CD4-positive, alpha-beta T cell treated with Interferon gamma for 1 hour (primary cell): ENCODE data around the gene TBC1D9.

Source experiments
- DNase-seq: peaks from one replicate; pipeline ENCODE4 v3.0.0-alpha.2; 2020

Gene TBC1D9

DNA sequence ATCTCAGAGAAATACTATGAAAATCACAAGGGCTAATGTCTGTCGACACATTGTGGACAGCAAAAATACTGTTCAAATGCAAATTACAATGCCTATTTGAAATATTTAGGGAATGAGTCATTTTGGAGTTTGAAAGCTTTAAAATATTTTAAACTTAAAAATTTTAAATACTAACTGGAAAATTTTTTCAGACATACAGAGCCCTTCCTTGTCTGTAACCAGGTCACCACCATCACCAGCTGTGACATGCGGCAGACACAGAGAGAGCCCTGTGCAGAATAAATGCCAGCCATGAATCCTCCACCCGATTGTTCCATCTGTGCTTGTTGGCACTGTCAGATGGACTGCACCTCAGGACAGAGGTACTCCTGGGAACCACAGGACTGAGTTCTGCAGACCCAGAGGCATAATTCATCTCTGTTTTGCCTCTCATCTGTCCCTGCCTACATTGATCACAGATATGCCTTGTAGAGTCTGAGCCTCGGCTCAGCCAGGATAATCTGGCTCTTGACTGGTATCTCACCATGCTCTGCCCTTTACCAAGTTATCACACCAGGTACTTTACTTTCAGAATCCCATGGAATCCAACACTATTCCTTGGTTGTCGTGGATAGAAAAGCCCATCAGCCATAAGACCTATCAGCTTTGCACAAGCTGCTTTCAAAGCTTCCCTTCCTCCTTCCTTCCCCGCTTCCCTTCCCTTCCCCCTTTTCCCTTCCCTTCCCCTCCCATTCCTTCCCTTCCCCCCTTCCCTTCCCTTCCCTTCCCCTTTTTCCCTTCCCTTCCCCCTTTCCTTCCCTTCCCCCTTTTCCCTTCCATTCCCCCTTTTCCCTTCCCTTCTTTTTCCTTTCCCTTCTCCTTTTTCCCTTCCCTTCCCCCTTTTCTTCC lies 67.2 kb downstream of the TBC1D9 start:
- DNase-seq: no peak

DNA sequence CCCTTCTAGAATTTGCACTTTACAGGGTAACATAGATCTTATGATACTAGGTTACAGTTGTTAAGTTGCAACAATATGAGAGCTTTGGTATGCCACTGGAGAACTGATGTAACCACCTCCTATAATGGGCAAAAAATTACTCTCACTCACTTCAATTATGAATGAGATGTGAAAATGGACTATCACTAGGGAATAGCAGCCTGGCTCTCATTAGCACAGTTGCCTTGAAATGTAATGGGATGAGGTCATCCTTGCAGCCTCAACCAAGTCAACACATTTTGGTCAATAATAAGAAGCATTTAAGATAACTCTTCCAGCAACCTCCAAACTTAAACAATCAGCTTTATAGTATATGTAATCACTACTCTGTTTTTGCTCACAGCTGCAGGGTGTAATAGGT lies 69.4 kb downstream of the TBC1D9 start:
- DNase-seq: no peak

DNA sequence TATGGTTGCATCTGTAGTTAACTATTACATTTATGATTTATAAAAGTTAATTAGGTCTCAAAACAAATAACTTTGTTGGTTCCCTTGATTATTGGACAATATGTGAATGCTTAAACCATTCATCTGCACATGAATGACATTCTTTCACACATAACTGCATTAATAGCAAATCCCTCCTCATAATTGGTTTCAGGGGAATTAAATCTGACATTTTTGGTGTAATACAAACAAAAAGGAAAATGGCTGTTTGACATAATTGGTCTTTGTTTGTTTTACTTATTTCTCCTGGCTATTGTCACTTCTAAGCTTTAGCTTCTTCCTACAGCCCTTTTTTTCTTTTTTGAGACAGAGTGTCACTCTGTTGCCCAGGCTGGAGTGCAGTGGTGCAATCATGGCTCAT lies 71.9 kb downstream of the TBC1D9 start:
- DNase-seq: no peak

DNA sequence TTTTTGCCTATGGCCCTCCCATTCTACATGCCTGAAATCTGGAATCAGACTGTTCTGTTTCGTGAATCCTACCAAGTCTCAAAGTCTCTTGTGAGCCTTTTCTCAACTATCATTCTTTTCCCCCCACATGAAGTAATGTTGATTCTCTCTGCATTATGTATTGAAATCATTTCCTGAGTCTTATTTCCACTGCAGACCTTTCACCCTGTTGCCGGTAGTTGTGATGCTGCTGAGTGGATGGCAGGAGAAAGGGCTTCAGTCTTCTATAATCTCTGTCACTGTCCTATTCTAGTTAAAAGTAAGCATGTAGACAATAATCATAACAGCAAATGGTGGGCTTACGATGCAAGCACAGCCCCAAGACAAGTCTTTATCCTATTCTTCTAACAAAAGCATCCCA lies 75.0 kb downstream of the TBC1D9 start:
- DNase-seq: no peak

DNA sequence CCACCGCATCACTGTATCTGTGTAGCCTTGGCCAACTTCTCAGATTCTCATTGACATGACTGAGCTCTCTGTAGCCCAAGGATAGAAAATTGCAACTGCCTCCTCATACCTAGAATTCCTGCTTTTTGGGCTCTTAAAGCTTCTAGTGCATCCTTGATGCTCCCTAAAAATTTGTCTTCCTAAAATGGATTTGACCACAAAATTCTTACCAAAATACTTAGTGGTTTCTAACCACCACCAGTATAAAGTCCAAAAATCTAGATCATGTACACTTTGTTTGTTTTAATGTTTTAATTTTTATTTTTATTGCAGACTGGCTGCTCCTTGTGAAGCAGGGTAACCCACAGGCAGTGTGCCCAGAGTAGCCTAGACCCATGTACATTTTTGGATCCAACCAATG lies 75.5 kb downstream of the TBC1D9 start:
- DNase-seq: no peak

DNA sequence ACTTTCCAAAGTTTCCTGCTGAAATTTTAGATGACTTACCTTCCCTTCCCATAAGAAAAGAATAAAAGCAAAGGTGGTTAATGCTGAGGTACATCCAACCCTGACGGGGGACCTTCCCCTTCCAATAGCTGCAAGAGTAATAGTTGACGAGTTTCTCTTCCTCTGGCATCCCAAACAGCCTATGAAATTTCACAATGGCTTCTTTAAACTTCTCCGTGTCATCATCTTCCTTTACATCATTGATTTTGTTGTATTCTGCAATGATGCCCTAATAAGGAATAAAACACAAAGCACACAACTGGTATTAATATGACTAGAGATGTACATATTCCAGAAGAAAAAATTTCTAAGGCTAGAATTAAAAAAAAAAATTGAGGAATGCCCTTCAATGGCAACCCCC lies 76.6 kb downstream of the TBC1D9 start:
- no peak for DNase-seq

DNA sequence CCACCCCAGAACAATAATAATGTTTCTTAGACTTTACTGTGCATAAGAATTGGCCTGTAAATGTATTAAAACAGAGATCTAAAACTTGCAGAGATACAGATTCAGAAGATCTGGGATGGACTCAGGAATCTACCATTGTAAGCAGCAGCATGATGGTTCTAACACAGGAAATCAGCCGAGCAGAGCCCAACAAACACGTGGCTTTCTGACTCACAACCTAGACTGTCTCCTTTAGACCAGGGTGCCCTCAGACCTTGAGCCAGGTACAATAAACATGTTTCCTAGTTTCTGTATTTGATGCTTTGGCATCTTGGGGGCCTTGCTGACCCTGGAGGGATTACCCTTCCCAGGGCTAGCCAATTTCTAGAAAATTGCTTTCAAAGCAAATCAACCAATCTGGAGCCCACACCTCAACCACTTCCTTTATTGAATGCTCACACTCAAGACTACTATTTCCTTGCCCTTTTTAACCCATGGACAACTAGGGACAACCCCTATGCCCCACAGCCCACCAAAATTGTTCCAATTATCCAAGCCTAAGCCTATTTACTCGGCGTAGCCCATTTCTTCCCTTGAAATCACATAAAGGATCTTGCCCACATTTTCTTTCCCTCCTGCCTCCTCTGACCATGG lies 80.5 kb downstream of the TBC1D9 start:
- DNase-seq: no peak

DNA sequence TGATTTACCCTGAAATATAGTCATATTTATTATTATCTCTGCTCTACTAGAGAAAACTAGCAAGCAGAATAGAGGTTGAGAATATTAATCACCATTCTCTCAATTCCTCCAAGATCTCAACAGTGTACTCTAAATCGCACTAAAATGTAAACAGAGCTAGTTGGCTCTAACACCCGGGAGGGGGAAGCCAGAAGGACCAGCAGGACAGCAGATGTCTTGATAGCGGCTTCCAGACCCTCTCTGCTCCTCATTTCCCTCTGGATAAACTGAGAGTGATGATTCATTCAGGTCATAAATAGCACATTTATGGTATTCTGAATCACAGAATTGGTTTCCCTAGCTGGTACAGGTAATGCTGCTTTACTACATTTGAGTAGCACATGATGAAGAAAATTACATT lies 82.5 kb downstream of the TBC1D9 start:
- DNase-seq: no peak

DNA sequence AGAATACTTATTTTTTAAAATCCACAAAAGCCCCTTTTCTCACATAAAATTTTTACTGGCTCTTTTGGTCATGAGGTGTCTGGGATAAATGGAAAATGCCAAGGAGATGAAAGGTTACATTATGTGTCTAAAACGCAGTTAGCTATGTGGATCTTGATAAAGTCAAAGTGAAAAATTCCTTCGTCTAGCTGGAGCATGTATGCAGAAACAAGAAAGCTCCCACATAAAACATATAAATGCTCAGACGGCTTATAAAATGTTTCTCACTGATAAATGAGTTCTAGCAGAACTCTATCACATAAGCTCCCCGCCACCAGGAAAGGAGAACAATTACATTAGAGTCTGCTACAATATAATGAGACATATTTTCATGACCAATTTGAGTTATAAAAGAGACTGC lies 83.8 kb downstream of the TBC1D9 start:
- DNase-seq: no peak

DNA sequence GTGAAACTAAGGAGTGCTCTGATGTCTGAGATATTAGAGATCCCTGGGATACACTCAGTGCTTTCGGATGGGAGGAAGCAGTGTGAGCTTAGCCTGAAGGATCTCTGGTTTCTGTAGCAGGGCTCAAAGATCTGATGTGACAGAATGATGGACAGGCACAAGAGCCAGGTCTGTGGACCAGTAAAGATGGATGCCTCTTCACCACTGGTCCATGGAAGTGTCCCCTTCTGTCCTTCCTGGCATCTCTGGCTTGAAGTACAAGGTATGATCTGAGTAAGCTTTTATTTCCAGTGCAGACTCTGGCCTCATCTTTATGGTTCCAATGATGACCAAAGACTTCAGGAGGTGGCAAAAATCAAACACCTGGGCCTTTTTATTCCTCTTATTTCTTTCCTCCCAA lies 88.1 kb downstream of the TBC1D9 start:
- DNase-seq: no peak

DNA sequence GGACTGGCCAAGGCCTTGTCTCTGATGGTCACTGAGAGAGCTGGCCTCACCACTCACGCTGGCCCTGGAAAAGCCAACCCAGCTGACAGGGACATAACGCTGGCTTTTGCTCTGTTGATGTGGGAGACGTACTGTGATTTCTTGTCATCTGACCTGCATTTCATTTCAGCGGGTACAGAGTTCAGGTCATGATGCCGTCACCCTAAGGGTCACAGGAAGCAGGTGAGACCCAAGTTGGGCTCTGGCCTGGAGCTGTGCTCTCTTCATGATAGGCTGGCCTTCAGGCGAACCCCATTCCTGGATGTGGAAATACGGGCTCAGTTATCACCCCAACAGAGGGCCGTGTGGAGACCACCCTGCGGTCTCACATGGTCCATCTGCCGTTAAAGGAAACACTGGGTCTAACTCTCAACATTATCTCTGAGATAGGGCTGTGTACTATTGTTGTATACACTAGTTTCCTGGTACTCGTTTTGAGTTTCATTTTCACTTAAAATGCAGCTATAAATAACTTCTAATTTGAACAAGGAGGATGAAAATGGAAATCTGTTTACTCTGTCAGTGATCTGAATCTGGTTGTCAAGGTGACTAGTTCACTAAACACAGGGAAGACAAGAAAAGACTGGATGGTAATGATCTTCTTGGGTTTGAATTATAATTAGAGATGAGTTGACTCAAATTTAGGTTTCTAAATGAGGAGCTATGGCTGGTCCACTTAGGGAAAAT lies 89.1 kb downstream of the TBC1D9 start:
- no peak for DNase-seq

DNA sequence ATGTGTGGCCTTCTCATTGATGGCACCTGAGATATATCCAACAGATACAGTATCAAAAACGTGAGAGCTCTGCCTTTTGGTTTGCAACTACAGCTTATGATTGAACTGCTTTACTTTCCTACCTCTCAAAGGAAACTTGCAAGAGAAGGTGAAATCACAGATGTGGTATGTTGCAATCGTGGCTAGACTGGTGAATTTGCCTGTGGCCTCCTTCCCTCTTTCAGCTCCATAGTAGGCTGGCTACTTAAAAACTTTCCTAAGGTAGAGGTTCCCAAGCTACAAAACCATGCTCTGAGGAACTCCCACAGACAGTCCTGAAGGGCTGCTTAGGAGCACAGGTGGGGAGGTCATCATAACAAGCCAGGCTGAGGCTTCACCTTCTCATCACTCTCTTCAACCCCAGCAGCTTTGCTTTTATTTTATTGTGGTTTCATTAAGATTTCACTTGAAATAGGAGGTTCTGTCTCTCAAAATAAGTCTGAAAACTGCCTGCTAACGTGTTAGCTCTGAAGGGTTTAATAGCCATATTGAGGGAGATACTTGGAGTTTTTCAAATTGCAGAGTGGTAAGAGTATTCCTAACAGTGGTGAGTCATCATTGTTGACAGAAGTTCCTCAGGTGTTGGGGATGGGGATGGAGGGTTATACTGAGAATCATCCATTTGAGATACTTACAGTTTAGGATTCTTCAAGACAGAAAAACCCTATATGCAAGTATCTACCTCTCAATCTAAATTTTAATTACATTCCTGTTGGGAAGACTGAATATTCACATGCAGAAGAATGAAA lies 93.9 kb downstream of the TBC1D9 start:
- no peak for DNase-seq

DNA sequence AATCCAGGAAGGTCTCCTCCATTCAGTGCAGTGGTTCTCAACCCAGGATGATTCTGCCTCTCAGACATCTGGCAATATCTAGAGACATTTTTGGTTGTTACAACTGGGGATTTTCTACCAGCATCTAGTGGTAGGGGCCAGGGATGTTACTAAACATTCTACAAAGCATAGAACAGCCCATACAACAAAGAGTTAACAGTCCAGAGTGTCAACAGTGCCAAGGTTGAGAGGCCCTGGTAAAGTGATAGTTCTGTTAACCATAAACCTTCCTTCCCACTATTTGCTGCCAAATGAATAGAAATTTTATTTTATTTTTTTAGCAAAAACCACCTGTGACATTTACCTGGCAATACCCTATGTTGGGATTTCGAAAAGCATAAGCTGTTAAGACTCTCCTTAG lies 94.6 kb downstream of the TBC1D9 start:
- no peak for DNase-seq

DNA sequence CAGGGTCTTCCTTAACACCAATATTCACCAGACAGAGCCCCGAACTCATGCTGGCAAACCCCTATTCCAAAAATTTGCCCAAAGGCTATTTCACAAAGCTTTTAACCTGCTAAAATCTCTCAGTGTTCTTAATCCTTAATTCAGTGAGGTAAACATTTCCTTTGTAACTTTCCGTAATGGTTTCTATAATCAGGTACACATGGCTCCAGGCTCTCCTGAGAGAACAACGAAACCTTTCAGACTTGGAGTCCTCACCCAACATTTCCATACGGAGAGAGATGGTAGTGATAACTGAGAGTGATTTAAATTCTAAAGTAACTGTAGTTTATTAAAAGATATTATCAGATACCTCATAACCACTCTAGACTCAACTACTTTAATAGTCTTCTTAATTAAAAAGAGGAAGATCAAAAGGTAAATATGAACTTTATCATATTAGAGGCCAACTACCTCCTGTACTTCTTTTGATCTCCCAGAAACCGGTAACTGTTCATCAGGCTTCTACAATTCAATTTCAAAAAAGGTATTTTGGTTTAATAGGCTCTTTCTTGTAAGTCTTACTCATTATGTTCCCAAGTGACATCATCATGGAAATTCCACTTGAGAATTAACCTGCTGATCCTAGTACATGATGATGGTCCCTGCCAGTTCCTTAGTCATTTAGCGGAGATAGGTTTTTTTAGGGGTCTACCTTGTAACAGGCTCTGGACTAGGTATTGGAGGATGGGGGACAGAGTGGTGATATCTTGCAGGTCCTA lies 96.1 kb downstream of the TBC1D9 start:
- no peak for DNase-seq

DNA sequence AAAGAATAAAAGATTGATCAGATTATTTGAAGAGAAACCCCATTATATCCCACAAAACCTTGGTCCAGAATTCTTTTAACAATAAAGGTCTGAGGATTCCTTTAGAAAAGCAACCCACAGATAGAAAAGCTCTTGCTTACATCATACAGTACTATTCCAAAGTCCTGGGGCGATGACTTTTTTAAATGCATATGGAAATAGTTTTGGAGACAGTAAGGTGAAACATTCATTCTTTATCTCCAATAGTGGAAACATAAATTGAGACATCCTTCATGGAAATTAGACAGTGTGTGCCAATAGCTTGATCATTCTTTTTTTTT lies 101.7 kb downstream of the TBC1D9 start:
- DNase-seq: no peak

DNA sequence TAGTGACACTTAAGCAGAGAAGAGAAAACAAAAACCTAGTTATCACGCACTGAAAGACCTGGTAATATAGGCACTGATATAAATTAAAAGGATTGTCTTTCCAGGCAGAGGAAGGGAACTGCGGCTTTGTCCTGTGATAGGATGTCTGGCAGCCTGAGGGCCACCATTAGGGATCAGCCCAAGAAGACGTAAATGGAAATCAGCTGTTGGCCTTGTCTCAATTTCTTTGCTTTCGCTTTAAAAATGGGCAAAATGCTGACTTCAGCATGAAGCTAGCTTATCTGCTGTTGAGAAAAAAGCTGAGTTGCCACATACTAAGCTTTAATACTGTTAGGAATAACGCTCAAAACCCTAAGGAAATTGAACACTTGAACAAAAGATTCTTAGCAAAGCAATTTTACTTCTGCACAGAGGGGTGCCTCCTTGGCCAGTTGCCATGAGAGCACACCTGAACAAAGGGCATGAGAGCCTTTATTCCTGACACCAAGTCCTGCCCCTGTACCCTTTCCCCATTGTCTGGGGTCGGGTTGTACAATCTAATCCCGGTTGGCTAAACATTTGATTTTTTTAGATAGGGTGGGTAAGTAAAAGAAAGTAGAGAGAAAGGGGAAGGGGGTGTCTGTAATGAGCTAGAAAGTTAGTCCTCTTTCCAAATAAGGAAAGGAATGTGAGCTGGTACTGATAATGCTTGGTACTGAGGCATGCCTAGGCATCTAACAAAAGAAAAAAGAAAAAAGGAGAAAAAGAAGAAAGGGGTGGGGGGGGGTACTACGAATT lies 102.3 kb downstream of the TBC1D9 start:
- DNase-seq: no peak

DNA sequence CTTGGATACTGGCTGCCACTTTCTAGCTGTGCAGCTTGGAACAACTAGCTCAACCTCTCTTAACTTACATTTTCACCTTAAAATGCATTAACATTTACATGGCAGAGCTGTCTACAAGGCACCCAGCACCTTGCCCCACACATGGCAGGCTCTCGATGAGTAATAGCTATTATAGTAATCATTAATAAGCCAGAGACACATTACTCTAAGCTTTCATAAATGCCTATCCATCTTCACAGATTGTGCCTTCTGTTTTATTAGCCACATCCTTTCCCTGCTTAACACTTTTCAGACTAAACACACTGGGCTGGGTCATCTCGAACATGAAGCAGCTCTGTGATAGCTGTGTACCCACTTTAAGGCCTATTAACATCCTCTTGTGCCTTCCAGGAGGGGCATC lies 103.6 kb downstream of the TBC1D9 start:
- no peak for DNase-seq

DNA sequence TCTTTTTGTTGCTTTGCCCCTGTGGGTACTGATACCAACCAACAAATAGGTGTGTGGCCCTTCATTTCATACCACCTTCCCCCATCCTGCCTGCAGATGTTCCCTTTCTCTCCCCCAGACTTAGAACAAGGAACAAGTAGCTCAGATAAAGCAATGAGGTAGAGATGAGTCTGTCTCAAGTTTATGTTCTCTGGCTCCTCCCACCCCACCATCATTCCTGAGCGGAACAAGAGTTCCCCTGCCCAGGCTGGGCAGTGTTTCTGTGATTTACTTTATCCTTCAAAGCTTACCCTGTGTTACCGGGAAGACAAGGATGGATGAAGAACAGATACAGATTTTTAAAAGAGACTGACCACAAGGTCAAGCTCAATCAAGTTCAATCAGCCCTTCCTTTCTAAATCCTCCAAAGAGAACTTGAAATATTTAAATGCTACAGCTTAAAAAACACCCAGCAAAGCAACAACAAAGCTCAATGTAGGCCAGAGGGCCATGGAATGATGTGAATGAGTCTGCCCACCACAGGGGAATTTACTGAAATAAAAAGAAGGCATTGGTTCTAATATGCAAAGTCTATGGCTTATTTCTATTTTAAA lies 107.4 kb downstream of the TBC1D9 start:
- no peak for DNase-seq

DNA sequence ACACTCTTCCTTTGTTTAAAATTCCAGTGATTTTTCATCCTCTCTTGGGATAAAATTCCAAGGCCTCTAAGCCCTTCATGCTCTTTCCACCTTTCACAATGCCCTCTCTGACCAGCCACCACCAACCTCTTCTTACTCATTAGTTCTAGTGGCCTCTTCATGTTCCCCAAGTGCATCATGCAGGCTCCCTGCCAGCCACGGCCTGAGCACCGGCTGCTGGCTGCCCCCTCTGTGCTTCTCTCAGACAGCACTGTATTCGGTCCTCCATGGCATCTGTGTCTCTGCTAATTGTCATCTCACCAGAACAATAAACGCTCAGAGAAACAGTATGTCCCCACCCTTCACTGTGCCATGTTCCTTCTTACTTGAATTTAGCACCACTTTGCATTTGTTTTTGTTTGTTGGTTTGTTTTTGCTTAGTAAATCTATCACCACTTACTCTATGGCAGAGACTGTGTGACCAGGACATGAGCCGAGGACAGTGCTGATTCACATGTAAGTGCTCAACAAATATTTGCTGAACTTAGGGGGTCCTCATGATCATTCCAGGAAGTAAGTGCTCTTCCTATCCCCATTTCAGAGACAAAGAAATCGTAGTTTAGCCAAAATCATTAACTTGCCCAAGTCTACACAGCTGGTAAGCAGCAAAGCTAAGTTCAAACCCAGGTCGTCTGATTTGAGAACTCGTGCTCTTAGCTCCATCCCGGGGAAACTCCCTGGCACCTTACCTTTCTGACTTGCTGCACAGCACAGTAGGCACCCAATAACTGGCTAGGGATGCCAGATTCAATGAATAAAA lies 110.4 kb downstream of the TBC1D9 start:
- no peak for DNase-seq

DNA sequence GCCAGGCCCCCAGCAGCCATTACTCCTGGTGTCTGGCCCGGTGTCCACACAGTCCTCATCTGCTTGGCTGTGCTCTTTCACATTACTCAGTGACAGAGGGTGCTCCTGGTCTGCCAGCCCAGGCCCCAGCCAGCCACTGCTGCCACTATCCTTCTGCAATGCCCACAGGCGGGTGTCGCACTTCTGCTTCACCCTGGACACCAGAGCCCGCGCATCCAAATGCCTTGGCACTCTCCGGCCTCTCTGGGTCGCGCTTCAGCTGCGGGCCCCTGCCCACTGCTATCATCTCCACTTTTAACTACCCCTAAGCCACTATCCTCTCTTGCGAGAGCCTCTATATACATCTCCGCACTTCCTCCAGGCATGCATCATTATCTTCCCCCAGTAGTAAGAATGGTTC lies 111.0 kb downstream of the TBC1D9 start:
- no peak for DNase-seq
